B cell (primary cell): ENCODE data around the gene NUAK1. TPM values are rescaled to one million over a fixed set of nuclear protein-coding genes. Genes with fewer than 3 reads are reported as not detected.

ENCODE experiments used
- ATAC-seq: fragments of 200-7000 bp; cut with Tn5 transposase; one replicate; pipeline ENCODE4 v1.10.0; 2021; ENCODE audit warnings: low read depth, mild to moderate bottlenecking, moderate number of reproducible peaks, moderate library complexity
- CTCF ChIA-PET: fragments of 350-600 bp; sonication (Branson Sonifier 250); formaldehyde crosslinking; loops from one replicate; lab custom pipeline; 2021; ENCODE audit warnings: antibody characterized with exemption, inconsistent platforms; lab: Charles Lee
- POLR2A ChIA-PET: fragments of 350-600 bp; sonication (Branson Sonifier 250); formaldehyde crosslinking; loops from one replicate; lab custom pipeline; 2021; ENCODE audit warnings: antibody characterized with exemption; lab: Charles Lee
- DNase-seq: peaks from one replicate; pipeline ENCODE4 v3.0.0; 2013
- H2AFZ ChIP-seq: 2 replicates; pipeline ENCODE4 v1.6.1; 2012; ENCODE audit warnings: mild to moderate bottlenecking, low read depth, low read length; ENCODE audit not compliant: insufficient read depth, poor library complexity, severe bottlenecking
- H3K27ac ChIP-seq, 2 donors: 1 replicate in 1 of 2; 2 replicates in 1 of 2; pipeline ENCODE4 v1.5.1; 2012 to 2013; ENCODE audit warnings: low read length in 2 of 2, mild to moderate bottlenecking in 2 of 2, moderate library complexity in 1 of 2
- H3K27me3 ChIP-seq, 4 experiments: fragments of 200-600 bp in 1 of 4; sonication (generic) in 1 of 4; replicated peaks in 1 of 4; 1 replicate in 2 of 4; 2 replicates in 2 of 4; pipeline versions ENCODE4 v1.6.1 to v1.7.0; 2013 to 2016; ENCODE audit warnings: low read length in 3 of 4, mild to moderate bottlenecking in 2 of 4, mixed read lengths in 1 of 4, moderate library complexity in 1 of 4; ENCODE audit not compliant: insufficient read depth in 4 of 4, control insufficient read depth in 3 of 4; ENCODE audit errors: control extremely low read depth in 1 of 4
- H3K36me3 ChIP-seq, 2 experiments: replicated peaks in 1 of 2; 1 replicate in 1 of 2; 2 replicates in 1 of 2; pipeline versions ENCODE4 v1.6.1 to v1.7.1; 2013; ENCODE audit warnings: low read length in 1 of 2; ENCODE audit not compliant: insufficient read depth in 2 of 2, control insufficient read depth in 1 of 2; ENCODE audit errors: control extremely low read depth in 1 of 2, extremely low read depth in 1 of 2
- H3K4me1 ChIP-seq, 2 donors: fragments of 200-600 bp in 1 of 2; sonication (generic) in 1 of 2; 1 replicate in 1 of 2; 2 replicates in 1 of 2; pipeline versions ENCODE4 v1.5.1 to v1.6.1; 2013 to 2017; ENCODE audit warnings: low read length in 2 of 2; ENCODE audit not compliant: control insufficient read depth in 2 of 2, insufficient read depth in 2 of 2
- H3K4me2 ChIP-seq: replicated peaks from 2 replicates; pipeline ENCODE3; 2012; ENCODE audit warnings: mild to moderate bottlenecking, low read depth, low read length; ENCODE audit not compliant: poor library complexity, severe bottlenecking
- H3K4me3 ChIP-seq, 5 experiments: fragments of 200-600 bp in 1 of 5; sonication (generic) in 1 of 5; 1 replicate in 3 of 5; 2 replicates in 2 of 5; pipeline versions ENCODE4 v1.5.1 to v1.7.0; 2011 to 2016; ENCODE audit warnings: low read length in 4 of 5, mild to moderate bottlenecking in 4 of 5, low read depth in 2 of 5, control low read depth in 1 of 5, moderate library complexity in 1 of 5; ENCODE audit not compliant: insufficient read depth in 1 of 5; ENCODE audit errors: control extremely low read depth in 1 of 5, extremely low read depth in 1 of 5
- H3K79me2 ChIP-seq: fragments of 200-600 bp; sonication (generic); one replicate; pipeline ENCODE4 v1.6.0; 2016; ENCODE audit warnings: low read length; ENCODE audit not compliant: control insufficient read depth, insufficient read depth
- H3K9ac ChIP-seq: fragments of 200-600 bp; sonication (generic); 2 replicates; pipeline ENCODE4 v1.6.1; 2017; ENCODE audit warnings: mild to moderate bottlenecking, low read length, moderate library complexity
- H3K9me3 ChIP-seq, 3 donors: one replicate each; pipeline versions ENCODE4 v1.6.1 to v1.7.1; 2013; ENCODE audit warnings: low read length in 2 of 3; ENCODE audit not compliant: control insufficient read depth in 2 of 3, insufficient read depth in 1 of 3; ENCODE audit errors: control extremely low read depth in 1 of 3
- H4K20me1 ChIP-seq: 2 replicates; pipeline ENCODE4 v1.6.0; 2012; ENCODE audit warnings: mild to moderate bottlenecking, low read length; ENCODE audit not compliant: insufficient read depth, control insufficient read depth, poor library complexity, severe bottlenecking
- H3K27ac Mint-ChIP-seq: one replicate; pipeline ENCODE4 v1.8.0; 2021; ENCODE audit warnings: mixed read lengths
- H3K27me3 Mint-ChIP-seq: one replicate; pipeline ENCODE4 v1.8.0; 2021; ENCODE audit warnings: mixed read lengths
- H3K4me1 Mint-ChIP-seq: one replicate; pipeline ENCODE4 v1.8.0; 2021; ENCODE audit warnings: mixed read lengths
- H3K4me3 Mint-ChIP-seq: one replicate; pipeline ENCODE4 v1.8.0; 2021; ENCODE audit warnings: mixed read lengths
- H3K9me3 Mint-ChIP-seq: one replicate; pipeline ENCODE4 v1.8.0; 2022; ENCODE audit warnings: mixed read lengths; ENCODE audit not compliant: insufficient read depth
- CTCF ChIP-seq: fragments of 200-600 bp; IDR thresholded peaks from one replicate; pipeline ENCODE4 v1.8.0; 2022; ENCODE audit warnings: antibody characterized with exemption, mild to moderate bottlenecking
- EZH2 ChIP-seq: IDR thresholded peaks from 2 replicates; pipeline ENCODE4 v1.6.1; 2012; ENCODE audit warnings: borderline replicate concordance, low read depth, mild to moderate bottlenecking, moderate library complexity, low read length; ENCODE audit not compliant: insufficient read depth, poor library complexity, severe bottlenecking
- WGBS: methylation state at CpG from one replicate; pipeline ENCODE4 v1.1.5; 2013; ENCODE audit warnings: missing lambda C conversion rate; ENCODE audit not compliant: insufficient coverage; 5-methylcytosine and 5-hydroxymethylcytosine counted together
- intact Hi-C: fragments of 100-400 bp; cut with micrococcal nuclease; formaldehyde crosslinking; loops from one replicate; pipeline ENCODE4 v1.10.0; 2022
- polyA plus RNA-seq: library from polyadenylated mRNA; depleted of rRNA; stranded (reverse); fragments of >200 nt; gene quantifications from 2 replicates; pipeline ENCODE4 v1.2.3, GENCODE V29; 2012
- total RNA-seq, 2 donors: library from RNA; stranded (reverse); fragments of 120-200 nt in 1 of 2; gene quantifications; 1 replicate in 1 of 2; 2 replicates in 1 of 2; pipeline versions ENCODE4 v1.2.3 to v1.2.4, GENCODE V29; 2013 to 2022

The NUAK1 gene
- total and polyA plus RNA-seq, 2 donors (not counting 1 experiment from before 2014, with no cell fraction given) = not detected

GRCh38 chr12:106123110-106123509, 15.6 kb downstream of the NUAK1 start:
- no peak for DNase-seq
- ChIA-PET POLR2A (no interaction called here), CTCF (interaction anchor here (1.1 kb wide), 1 partner anchor 11 kb away, joined by 3 read pairs; no protein-coding TSS in a partner anchor)
- WGBS = 60% methylated on average over 1 of the region's 5 CpGs
- Mint-ChIP-seq H3K9me3 (no peaks in the 10 kb centered on the region), H3K4me3 (no peak overlapping the region), H3K27me3 (peaks cover 15% of the 10 kb centered on the region), H3K4me1 (no peaks in the 10 kb centered on the region), H3K27ac (no peak overlapping the region)
- no peaks in the 10 kb centered on the region for H4K20me1 ChIP-seq
- H3K27me3 ChIP-seq = no peaks in the 10 kb centered on the region
- intact Hi-C loops = no loop called here
- no peak for TF ChIP-seq EZH2
- no peak for TF ChIP-seq CTCF
- no peaks in the 10 kb centered on the region for H3K4me1 ChIP-seq
- no peak for ATAC-seq
- no peak overlapping the region for H3K4me3 ChIP-seq
- no peaks in the 10 kb centered on the region for H3K9me3 ChIP-seq
- no peaks in the 10 kb centered on the region for H3K79me2 ChIP-seq
- H3K36me3 ChIP-seq = no peaks in the 10 kb centered on the region
- H3K27ac ChIP-seq = no peak overlapping the region
- H3K4me2 ChIP-seq = no peak overlapping the region
- no peak overlapping the region for H3K9ac ChIP-seq
- no peak overlapping the region for H2AFZ ChIP-seq

GRCh38 chr12:106122004-106122403, 16.8 kb downstream of the NUAK1 start:
- H3K27me3 Mint-ChIP-seq = peaks cover 15% of the 10 kb centered on the region
- Histone ChIP-seq H3K4me1 (no peaks in the 10 kb centered on the region), H3K9ac (no peak overlapping the region), H2AFZ (no peak overlapping the region), H3K79me2 (no peaks in the 10 kb centered on the region), H3K36me3 (no peaks in the 10 kb centered on the region), H3K9me3 (no peaks in the 10 kb centered on the region), H3K27ac (no peak overlapping the region), H3K4me3 (no peak overlapping the region), H3K4me2 (no peak overlapping the region), H3K27me3 (no peaks in the 10 kb centered on the region), H4K20me1 (no peaks in the 10 kb centered on the region)
- no peaks in the 10 kb centered on the region for H3K9me3 Mint-ChIP-seq
- H3K4me3 Mint-ChIP-seq = no peak overlapping the region
- POLR2A ChIA-PET = no interaction called here
- intact Hi-C loops = no loop called here
- 100% methylated on average over 3 of the region's 3 CpGs for WGBS
- no peak for DNase-seq
- CTCF ChIA-PET = no interaction called here
- no peak overlapping the region for H3K27ac Mint-ChIP-seq
- TF ChIP-seq CTCF (no peak), EZH2 (no peak)
- no peak for ATAC-seq
- H3K4me1 Mint-ChIP-seq = no peaks in the 10 kb centered on the region
